Transverse colon (tissue), 4 donors: ENCODE data around the gene CEP89.

Source experiments
- CTCF ChIP-seq, 5 experiments: fragments of 200-600 bp in 3 of 5; fragments of 450-650 bp in 2 of 5; sonication (generic) in 3 of 5; IDR thresholded peaks; 1 replicate in 2 of 5; 2 replicates in 3 of 5; pipeline ENCODE4 v1.5.1; 2016 to 2017; ENCODE audit warnings: antibody characterized with exemption in 5 of 5, inconsistent platforms in 3 of 5, mild to moderate bottlenecking in 2 of 5, moderate library complexity in 1 of 5
- EP300 ChIP-seq: sonication (generic); formaldehyde crosslinking; IDR thresholded peaks from one replicate; pipeline ENCODE4 v1.6.1; 2017; ENCODE audit warnings: antibody characterized with exemption, low read depth
- POLR2AphosphoS5 ChIP-seq, 3 donors: sonication (generic); formaldehyde crosslinking; IDR thresholded peaks; one replicate each; pipeline ENCODE4 v1.6.1; 2016; ENCODE audit warnings: antibody characterized with exemption in 3 of 3

DNA sequence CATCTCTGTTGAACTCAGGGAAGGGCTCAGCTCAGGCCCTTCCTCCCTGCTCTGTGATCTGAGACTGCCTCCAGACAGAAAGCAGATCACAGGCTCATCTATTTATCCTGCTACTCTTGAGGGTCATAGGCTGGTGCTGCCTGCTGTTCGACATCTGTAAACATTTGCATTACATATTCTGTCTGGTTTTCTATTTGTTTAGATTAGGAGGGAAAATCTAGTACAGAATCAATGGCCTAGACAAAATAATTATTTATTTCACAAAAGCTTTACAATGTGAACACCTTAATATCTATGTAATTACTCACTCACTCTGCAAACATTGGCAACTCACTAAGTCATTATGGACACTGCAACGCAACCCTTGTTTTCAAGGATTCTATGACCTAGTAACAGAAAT, 43.0 kb downstream of the CEP89 start:
- TF ChIP-seq CTCF (IDR thresholded peaks at IDR 0.05) (no peak), POLR2AphosphoS5 (IDR thresholded peaks at IDR 0.05) (no peak), EP300 (no peak)
